CMK (cell line): ENCODE results near the gene ATP11A.
"Not testable (repeated sequence)": the region's sequence is repeated elsewhere in the genome, so short reads cannot be mapped to it uniquely, and the experiment has no call there.

Experiments
- DNase-seq: peaks from one replicate; pipeline ENCODE4 v3.0.0-alpha.2; 2010; ENCODE audit warnings: low read depth

Gene ATP11A

DNA sequence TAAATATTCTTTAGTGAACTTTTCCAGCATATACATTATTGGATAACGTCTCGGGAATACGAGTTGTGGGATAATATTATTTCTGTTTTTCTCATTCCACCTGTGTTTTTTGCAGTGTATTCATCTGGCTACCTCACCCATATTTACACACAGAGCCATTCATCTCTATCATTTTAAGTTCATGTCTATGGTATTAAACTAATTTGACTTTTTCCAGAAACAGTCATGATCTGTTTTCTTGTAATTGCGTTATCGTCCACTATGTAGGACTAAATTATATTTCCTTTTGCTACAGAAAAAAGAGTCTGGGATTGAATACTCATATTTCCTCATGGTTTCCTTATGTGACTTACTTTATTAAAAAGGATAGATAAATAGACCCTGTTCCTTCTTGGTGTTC lies 2.7 kb downstream of the ATP11A start:
- no peak for DNase-seq

DNA sequence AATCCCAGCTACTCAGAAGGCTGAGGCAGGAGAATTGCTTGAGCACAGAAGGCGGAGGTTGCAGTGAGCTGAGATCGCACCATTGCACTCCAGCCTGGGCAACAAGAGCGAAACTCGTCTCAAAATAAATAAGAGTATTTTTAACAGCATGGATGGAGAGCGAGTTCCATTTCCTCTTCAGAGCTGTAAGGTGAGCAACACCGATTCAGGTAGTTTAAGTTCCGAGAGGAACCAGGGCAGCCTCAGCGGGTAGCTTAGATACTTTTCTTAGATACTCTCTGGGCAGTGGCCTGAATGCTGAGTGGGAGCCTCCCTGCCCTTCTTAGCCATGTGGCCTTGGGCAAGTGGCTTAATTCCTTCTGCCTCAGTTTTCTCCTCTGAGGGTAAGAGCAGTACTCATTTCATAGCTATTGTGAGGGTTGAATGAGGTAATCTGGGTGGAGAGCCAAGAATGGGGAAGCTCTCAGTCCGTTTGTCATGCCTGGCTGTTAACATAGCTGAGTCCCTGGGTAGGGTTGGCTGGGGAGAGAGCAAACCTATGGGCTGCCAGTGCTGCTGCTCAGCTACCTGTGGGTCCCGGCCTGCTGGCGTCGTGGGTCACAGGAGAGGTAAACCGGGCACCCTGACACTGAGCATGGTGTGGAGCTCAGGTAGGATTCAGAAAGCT lies 4.1 kb downstream of the ATP11A start:
- no peak for DNase-seq

DNA sequence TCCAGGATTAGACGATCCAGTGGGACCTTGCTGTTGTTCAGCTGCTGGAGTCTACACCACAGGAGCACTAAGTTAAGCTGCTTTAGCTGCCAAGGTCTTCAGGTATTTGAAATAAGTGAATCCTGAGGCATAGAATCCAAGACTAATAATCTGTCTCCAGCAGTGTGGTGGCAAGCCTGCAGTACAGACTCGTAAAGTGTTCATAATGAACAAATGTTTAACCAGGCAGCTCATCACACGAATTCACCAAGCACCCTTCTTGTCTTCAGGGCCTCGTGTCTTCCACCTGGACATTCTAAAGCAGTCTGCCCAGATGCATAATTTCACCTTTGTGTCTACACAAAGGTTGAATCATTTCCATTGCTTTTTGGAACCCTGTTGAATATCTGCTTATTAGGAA lies 5.3 kb downstream of the ATP11A start:
- DNase-seq = no peak

DNA sequence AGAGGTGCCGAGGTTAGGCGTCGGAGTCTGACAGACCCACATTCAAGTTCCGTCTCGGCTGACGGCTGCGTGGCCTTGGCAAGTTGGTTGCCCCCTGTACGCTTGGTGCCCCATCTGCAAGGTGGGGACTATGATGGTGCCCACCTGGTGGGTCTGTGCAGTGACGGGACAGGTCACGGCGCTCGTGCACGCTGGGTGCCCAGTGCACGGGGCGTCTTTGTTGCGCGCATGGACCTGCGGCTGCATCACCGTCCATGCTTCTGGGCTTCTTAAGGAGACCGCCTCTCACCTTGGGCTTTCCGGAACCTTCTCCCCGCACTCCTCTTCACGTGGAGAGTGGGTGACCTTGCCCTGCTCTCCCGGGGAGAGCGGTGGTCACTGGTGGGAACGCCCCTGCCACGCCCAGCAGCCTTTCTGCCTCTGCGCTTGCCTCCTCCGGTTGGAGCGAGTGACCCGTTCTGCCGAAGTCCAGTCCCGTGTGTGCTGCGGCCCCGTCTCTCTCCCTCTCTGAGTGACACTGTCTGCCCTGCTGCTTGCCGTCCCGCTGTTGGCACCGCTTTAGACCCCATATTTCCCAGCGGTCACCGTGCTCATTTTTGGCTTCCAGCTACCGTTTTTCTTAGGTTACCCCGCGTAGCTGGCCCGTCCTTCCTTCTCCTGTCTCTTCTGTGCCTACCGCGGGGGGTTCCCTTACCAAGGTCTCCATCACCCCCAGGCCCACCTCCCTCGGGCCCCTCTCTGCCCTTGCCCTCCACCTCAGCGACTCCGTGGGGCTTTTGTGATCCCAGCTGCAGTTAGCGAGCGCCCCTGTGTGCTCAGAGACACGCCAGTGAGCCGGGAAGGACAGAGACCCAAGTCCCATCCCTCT lies 6.4 kb downstream of the ATP11A start:
- no peak for DNase-seq

DNA sequence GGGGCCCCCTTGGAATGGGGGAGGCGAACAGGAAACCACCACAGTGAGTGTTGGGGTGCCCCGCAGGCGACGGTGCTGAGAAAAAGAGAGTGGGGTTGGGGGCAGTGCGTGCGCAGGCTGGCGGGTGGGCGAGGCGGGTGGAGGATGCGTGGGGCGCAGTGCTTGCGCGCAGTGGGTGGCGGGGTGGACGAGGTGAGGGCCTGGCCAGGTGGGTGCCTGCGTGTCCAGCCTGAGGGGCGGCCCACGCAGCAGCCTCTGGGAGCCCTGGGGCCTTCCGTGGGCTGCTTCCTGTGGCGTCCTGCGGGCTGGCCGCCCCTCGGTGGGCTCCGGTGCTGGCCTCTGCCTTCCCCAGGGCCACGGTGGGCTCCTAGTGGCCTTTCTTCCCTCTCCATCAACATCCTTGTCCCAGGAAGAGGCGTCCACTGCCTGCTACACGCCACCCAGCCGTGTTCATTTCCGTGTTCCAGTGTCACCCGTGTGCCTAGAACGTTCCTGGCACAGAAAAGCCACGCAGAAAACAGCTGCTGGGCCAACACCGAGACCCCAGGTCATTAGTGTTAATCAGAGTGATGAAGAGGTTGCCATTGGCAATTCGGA lies 7.1 kb downstream of the ATP11A start:
- no peak for DNase-seq

DNA sequence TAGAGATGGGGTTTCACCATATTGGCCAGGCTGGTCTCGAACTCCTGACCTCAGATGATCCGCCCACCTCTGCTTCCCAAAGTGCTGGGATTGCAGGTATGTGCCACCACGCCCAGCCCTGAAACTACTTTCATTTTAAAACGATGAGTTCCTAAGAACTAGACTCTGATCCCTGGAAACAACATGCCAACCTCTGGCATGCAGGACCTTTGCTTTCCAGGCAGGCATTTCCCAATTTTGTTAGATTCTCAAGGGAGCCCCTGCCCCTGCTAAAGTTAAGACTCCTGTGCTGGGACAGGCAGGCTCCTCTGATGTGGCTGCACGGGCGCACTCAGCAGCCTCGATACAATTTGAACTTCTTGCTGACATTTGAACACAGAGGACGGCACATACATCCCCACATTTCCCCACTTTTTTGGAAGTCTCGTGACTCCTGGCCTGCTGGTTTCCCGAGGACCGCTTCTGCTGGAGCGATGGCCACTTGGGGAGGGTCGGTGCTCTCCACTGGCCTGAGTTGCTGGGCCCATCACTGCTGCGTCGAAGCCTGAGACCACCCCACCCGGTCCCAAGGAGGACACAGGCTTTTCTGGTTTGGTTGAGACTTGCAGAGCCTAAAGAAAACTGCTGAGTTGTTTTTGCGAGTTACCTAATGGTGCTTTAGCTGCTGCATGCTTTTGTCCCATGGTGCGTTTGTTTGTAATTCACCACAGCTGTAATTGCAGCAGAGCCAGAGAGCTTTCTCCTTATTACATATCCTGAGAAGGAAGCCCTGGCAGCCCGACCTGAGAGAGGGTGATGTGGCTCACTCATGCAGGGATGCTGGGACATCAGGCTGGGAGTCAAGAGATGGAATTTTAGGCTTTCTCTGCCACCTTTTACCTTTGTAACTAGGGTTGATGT lies 8.2 kb downstream of the ATP11A start:
- no peak for DNase-seq

DNA sequence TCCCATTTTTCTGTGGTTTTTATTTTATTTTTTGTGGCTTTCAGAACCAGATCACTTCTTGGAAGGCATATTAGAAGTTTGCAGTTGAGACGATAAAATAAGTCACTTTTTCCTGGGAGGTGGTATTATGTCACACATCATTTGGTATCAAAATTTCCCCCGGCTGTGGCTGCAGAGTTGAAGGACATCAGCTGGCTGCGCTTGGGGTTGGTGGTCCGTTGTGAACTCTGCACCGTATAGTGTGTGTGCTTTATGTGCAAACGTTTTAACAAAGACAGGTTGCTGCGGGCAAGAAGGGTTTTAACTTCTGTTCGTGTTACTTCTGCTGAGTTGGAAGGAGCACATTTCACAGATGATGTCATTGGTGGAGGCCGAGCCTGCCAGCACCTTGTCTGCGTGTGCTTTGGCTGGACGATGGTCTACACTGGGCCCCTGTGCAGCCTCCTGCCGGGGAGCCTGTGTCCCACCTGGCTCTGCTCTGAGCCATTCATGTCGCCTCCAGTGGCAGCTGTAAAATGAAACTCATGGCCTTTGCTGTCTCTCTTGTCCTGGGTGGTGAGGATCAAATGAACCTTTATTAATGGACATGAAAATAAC lies 9.6 kb downstream of the ATP11A start:
- no peak for DNase-seq

DNA sequence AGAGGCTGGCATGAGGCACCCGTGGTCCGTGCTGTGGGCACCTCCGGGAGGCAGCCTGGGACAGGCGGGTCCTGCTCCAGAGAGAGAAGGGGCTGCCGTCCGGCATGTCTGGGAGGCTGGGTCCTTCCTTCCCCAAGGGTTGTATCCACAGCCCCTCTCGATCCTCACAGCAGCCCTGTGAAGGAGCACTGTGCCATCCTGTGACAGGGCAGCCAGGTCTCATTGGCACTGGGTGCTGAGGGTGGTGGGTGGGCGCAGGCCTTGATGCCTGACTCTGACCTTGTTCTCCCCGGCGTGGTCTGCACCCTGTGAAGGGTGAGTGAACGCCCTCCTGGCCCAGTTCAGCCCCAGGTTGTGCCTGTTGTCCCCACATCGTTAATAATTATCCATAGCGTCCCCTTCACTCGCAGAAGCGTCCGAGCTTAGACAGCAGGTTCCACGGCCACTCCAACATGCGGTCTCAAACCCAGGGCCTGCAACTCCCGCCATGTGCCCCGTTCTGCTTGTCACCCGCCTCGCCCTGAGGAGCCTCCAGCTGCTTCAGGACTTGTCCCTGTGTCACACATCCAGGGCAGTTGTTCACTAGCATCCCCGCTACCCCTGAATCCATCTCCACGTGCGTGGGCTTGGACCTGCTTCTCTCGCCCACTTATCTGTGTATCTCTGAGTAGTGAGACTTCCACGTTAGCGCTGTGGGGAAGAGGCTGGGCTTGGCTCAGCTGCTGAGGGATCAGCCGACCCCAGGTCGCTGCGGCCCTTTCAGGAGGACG lies 10.6 kb downstream of the ATP11A start:
- DNase-seq = no peak

DNA sequence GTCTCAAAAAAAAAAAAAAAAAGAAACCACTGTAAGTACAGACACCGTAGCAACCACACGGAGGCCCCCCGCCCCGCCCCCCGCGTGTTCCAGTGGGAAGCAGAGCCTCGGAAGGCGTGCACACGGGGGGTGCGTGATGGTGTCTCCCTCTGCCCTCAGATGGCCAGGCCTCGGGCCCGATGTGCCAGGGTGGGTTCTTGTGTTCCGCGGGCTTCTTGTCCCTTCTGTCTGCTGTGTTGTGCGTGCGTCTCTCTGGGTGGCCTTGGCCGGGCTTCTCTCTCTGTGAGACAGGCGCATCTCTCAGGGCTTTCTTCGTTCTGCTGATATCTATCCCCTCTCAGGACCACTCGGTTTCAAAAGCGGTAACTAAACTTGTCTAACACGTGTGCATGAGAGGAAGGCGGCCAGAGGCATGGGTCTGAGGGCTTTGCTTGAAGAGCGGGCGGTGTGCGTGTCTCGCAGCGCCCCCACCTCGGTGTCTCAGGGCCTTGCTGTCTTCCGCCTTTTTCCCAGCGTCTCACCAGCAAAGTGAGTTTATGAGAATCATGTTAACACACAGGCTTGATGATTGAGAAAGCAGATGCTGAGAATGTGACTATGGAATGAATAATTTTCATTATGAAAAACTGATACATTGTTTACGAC lies 12.6 kb downstream of the ATP11A start:
- DNase-seq = no peak

DNA sequence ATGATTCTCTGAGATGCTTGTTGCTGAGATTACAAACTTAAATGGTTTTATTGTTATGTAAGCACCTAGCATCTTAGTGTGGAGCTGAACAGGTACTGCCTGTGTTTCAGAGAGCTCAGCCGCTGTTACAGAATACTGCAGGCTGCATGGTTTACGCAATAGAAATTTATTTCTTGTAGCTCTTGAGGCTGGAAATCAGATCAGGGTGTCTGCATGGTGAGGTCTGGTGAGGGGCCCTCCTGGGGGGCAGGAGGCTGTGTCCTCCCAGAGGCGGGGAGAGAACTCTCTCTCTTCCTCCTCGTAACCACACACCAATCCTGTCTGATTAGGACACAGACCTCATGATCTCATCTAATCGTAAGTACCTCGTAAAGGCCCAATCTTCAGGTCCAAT lies 13.1 kb downstream of the ATP11A start:
- DNase-seq = no peak

DNA sequence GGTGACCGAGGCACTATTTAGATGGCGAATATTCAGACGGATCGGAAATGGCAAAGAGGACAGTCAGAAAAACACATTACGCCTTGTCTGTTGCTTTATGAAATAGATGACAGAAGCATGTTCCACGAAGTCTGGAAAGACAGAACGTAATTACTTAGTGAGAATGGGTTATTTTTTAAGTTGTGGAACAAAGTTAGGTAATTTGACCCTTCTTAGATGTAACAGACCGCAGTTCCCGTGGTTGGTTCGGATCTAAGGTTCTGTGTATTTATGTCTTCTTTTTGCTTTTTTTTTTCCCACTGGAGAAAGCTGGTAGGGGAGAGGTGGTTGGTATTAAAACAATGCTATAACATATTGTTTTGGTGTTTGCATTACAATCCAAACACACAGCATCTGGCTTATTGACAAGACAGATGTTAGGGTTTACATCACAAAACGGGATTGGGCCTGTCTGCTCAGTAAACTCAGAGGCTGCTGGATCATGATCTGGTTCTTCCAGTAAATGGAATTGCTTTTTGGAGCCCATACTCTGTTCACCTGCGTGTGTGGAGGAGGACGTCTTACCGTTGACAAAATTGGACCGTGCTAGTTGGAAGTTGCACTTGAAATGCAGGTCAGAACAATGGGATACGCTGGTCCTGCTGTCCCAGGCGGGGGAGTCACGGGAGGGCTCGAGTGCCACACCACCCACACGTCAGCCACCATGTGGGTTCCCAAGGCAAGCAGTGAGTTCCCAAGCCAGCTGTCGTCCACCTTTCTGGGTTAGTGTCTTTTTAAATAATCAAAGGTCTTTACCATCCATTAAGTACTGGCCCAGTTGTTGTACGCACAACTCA lies 13.8 kb downstream of the ATP11A start:
- DNase-seq = no peak

DNA sequence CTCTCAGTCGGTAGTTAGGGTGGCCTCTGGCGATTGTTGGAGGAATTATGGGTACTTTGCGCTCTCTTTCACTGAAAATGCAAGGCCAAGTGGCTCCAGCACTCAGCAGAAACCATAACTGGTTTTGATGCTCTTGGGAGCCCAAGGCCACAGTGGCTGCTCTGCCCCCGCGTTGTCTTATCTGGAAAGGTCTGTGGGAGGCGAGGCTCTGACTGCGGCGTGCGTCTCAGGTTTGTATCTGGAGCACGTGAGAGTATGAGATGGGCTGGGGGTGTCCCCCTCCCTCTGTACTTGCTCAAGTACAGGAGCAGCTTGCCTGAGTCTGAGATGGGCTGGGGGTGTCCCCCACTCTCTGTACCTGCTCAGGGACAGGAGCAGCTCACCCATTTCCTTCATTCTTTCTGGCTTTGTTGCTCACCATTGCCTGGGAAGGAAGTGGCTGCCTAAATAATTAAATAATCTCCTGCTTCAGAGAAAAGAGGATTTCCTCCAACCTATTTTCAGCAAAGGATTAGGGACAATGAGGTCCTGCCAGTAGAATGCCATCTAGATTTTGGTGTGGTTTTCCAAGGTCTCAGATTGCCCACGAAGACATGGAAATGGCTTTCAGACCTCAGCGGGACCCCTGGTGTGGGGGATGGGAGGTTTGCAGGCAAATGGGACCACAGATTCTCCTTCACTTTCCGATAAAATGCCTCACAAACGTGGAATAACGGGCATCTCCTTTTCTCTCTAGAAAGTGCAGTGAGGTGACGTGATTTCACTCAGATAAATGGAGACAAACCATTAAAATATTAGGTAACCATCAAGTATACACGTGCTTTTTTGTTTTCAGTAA lies 14.7 kb downstream of the ATP11A start:
- DNase-seq = no peak

DNA sequence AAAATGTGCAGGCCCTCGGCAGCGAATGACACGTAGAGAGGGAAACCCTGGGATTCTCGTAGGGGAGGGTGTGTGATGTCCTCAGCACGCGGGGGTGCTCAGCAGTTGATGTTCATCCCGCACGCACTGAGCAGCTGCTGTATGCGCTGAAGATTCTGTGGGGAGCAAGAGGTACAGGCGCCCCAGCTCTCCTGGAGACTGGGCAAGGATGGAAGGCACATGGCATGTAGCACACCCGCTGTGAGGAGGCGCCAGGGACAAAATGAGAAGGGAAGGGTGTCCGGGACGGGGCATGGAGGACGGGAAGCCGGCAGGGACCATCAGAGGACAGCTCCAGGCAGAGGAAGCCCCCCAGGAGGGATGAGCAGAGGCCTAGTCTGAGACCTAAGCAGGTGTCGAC lies 15.4 kb downstream of the ATP11A start:
- no peak for DNase-seq

DNA sequence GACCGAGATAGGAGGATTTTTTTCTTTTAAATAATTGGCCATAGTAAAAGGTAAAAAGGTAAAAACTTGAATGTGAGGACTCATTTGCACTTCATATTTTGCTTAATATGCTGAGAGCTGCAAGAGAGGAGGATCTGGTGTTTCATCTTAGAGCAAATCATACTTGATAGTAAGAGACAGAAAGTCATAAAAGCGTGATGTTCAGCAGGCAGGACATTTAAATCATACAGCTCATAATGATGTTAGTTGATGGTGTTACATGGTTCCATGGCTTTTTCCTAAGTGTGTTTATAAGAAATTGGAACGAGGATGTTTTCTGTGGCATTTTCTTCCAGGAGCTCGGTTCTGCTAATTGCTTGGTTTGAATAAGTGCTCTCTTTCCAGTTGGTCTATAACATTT lies 16.3 kb downstream of the ATP11A start:
- DNase-seq = no peak

DNA sequence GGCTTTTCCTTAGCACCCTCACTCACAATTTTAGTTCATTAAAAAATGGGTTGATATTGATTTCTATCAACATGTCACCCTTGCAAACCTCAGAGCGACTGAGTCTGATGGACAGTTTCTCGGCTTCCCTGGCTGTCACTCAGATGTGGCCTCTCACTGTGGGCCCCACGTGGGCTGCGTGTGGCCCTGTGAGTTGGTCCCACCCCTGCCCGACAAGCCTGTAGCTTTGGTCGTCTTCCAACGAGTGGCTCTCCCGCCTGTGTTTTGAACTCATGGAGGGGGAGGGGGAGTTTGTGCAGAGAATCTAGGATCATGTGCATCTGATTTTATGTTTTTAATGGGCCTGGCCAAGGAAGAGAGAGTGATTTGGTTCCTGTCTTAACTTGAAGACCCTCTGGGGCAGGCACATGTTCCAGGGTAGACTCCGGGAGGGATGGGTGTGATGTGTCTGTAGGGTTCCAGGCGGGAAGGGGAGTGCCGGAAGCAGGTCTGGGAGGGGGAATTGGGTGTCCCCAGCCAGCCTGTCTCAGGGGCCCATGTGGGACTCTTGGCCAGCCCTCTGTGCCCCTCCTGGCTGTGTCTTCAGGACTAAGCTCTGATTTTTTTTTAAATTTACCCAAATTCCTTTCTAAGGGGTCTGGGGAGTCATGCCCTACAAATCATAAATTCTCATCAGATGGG lies 18.9 kb downstream of the ATP11A start:
- no peak for DNase-seq

DNA sequence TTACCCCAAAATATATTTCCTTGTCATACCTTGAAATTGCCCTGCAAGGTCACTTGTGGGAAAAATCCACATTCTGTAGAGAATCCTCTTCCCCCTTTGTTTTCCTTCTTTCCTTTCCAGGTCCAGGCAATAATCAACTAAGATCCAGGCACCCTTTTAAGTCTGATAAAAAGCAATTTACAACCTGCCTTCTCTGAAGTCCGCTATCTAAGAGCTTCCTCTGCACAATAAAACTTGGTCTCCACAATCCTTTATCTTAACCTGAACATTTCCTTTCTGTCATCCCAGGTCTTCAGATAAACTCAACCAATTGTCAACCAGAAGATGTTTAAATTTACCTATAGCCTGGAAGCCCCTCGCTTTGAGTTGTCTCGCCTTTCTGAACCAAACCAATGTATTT lies 19.5 kb downstream of the ATP11A start:
- DNase-seq = not testable (repeated sequence)

DNA sequence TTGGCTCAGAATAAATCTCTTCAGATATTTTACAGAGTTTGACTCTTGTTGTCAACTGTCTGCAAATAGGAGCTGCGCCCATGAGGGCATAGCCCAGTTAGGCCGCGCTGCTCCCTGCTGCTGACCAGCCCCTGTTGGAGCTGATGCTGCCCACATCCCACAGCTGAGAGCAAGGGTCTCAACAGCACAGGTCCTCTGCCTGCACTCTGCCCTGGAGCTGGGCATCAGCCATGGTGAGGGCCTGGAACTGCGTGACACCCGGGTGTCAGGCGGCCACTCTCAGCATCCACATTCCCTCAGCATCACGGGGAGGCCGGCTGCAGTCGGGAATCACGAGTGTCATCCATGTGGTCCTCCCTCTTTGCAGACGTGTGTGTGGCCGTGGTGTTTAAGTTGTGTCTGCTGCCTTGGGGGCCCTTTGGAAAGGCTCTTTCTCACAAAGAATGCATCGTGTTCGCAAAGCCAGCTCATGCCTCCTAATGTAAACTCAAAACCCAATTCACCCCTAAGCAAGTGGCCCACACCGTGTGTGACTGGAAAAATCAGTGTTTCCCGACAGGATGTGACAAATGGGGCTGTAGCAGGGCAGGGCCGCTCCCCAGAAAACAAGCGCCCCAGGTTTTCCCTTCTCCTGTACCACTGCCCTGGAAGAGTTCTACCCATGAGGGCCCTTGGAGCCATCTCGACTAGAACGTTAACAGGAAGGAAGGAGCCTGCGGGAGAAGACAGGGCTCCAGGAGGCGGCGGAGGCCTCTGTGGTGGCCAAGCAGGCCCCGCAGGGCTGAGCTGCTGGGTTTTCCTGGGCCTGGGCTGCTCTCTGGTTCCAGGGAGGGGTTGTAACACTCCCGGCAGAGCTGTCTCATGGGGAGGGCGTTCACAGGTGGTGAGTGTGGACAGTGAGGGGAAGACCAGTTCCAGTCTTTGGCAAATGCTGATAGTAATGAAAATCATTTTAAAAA lies 20.3 kb downstream of the ATP11A start:
- DNase-seq = no peak
